ENCODE data around the gene HERPUD2. TPM values are rescaled to one million over a fixed set of nuclear protein-coding genes. Genes with fewer than 3 reads are reported as not detected.

Gene HERPUD2
- total RNA-seq, 1 donor, result 61.1 TPM

DNA sequence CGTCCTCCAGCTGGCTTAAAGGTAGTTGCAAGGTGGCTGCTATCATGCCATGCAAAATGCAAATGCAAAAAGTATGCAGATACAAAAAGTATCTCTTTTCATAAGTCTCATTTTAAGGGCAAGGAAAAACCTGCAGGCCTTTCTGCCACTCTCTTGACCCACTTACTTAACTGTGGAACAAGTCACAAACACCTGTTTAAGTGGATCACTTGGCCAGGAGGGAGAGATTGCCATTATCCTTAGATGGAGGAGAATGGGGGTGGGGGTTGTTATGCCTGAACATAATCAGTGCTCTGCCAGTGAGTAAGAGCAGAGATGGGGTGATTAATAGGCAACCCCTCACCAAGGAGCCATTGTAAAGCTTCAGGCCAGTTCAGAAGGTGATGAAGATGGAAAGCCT, 25.1 kb upstream of the HERPUD2 start:
- Histone ChIP-seq H3K4me3 (ENCODE audit: low read length) (no peak overlapping the region), H3K9me3 (ENCODE audit: low read depth, low read length) (no peaks in the 10 kb centered on the region), H3K27me3 (ENCODE audit: insufficient read depth, low read length) (no peaks in the 10 kb centered on the region), H3K4me1 (ENCODE audit: insufficient read depth, low read length) (peaks cover 13% of the 10 kb centered on the region)

DNA sequence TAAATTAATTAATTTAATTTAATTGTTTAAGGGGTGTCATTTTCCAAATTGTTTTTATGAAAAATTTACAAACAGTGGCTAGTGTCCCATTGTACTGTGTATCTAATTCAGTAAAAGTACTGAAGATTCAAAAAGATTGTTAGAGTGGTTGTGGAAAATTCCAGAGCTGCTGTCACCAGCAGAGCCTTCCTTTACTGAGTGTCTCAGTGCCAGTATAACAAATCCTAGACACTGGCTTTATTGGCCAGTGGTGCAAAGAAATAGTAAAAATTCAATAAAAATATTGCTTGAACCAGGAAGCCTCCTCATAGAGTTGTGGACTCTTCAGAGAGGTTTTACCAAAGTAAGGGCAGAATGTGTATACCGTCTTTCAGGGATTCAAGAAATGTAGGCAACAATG, 23.1 kb upstream of the HERPUD2 start:
- no peak overlapping the region for H3K4me3 ChIP-seq (ENCODE audit: low read length)
- H3K9me3 ChIP-seq (ENCODE audit: low read depth, low read length), result no peaks in the 10 kb centered on the region
- H3K27me3 ChIP-seq (ENCODE audit: insufficient read depth, low read length), result no peaks in the 10 kb centered on the region
- peaks cover 5% of the 10 kb centered on the region for H3K4me1 ChIP-seq (ENCODE audit: insufficient read depth, low read length)

DNA sequence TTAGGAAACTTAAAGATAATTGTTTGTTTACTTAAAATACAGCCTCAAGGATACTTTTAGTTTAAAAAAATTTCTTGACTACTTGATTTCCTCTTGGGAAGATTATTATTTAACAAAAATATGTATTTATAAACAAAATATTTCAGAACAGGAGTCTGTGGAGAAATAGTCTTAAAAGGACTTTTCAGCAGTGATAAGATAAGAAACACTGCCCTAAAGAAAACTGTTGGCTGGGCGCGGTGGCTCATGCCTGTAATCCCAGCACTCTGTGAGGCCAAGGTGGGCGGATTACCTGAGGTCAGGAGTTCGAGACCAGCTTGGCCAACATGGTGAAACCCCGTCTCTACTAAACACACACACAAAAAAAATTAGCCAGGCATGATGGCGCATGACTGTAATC, 22.6 kb upstream of the HERPUD2 start:
- peaks cover 2% of the 10 kb centered on the region for H3K4me1 ChIP-seq (ENCODE audit: insufficient read depth, low read length)
- H3K9me3 ChIP-seq (ENCODE audit: low read depth, low read length), result no peaks in the 10 kb centered on the region
- no peaks in the 10 kb centered on the region for H3K27me3 ChIP-seq (ENCODE audit: insufficient read depth, low read length)
- H3K4me3 ChIP-seq (ENCODE audit: low read length), result no peak overlapping the region

GRCh38 chr7:35717013-35717412, 22.1 kb upstream of the HERPUD2 start:
- H3K27me3 ChIP-seq (ENCODE audit: insufficient read depth, low read length), result no peaks in the 10 kb centered on the region
- no peaks in the 10 kb centered on the region for H3K9me3 ChIP-seq (ENCODE audit: low read depth, low read length)
- no peaks in the 10 kb centered on the region for H3K4me1 ChIP-seq (ENCODE audit: insufficient read depth, low read length)
- no peak overlapping the region for H3K4me3 ChIP-seq (ENCODE audit: low read length)

- Histone ChIP-seq H3K4me3 (ENCODE audit: low read length) (no peak overlapping the region), H3K4me1 (ENCODE audit: insufficient read depth, low read length) (no peaks in the 10 kb centered on the region), H3K9me3 (ENCODE audit: low read depth, low read length) (no peaks in the 10 kb centered on the region), H3K27me3 (ENCODE audit: insufficient read depth, low read length) (no peaks in the 10 kb centered on the region)
Observed at GRCh38 chr7:35716038-35716803, 21.3 kb upstream of the HERPUD2 start.

DNA sequence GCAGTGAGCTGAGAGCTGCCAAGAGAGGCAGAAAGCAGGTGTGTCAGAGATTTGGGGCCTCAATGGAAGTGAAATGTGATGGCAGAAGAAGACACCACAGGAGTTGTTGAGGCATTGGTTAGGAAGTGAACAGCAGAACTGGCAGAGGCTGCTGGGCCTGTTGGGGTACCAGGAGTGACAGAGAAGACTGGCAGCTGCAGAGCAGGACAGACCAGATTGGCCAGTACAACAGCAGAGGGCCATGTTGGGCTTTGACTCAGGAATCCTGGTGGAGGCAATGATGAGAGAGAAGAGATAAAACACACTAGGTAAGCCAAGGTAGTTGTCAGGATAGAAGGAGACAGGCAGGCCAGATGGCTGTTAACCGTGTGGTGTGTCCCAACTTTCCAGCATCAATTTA, 19.9 kb upstream of the HERPUD2 start:
- Histone ChIP-seq H3K9me3 (ENCODE audit: low read depth, low read length) (no peaks in the 10 kb centered on the region), H3K4me3 (ENCODE audit: low read length) (no peak overlapping the region), H3K4me1 (ENCODE audit: insufficient read depth, low read length) (peaks cover 4% of the 10 kb centered on the region), H3K27me3 (ENCODE audit: insufficient read depth, low read length) (no peaks in the 10 kb centered on the region)

DNA sequence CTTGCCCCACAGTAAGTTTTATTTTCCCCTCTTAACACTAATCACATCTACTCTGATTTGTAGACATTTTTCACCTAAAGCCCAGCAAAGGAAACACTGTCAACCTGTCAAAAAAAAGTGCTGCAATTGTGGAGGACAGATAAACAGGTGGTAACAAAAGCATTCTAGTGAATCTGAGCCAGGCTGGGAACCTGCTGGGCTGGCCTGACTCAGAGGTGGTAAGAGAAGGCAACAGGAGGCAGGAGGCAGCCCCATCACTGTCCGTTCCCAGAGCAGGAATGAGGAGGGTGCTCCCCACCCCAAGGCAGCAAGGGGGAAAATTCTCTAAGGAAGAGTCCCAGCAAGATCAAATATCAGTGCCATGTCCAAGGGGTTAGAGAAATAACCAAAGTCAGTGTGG, 19.5 kb upstream of the HERPUD2 start:
- no peaks in the 10 kb centered on the region for H3K9me3 ChIP-seq (ENCODE audit: low read depth, low read length)
- peaks cover 8% of the 10 kb centered on the region for H3K4me1 ChIP-seq (ENCODE audit: insufficient read depth, low read length)
- H3K4me3 ChIP-seq (ENCODE audit: low read length), result no peak overlapping the region
- no peaks in the 10 kb centered on the region for H3K27me3 ChIP-seq (ENCODE audit: insufficient read depth, low read length)

DNA sequence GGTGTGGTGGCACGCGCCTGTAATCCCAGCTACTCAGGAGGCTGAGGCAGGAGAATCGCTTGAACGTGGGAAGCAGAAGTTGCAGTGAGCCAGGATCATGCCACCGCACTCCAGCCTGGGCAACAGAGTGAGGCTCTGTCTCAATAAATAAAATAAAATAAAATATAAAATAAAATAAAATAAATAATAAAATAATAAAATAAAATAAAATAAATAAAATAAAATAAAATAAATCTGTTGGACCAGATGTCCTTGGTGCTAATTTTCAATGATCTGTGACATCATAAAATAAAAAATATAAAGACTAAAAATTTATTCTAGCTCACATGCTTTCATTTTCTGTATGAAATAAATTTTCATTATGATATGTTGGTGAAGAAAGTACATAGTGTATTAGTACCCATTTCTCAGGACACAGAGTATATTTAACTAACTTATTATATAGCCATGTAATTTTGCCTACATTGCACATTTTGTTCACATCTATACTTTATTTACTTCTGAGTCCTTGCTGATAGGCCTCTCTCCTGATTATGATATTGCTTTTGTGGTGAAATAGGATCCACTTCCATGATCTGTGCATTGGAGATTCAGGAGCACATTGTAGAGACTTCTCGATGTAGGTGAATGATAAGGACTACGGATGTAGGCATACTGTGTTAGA, 17.8 kb upstream of the HERPUD2 start:
- H3K27me3 ChIP-seq (ENCODE audit: insufficient read depth, low read length), result no peaks in the 10 kb centered on the region
- no peaks in the 10 kb centered on the region for H3K9me3 ChIP-seq (ENCODE audit: low read depth, low read length)
- peaks cover 9% of the 10 kb centered on the region for H3K4me1 ChIP-seq (ENCODE audit: insufficient read depth, low read length)
- no peak overlapping the region for H3K4me3 ChIP-seq (ENCODE audit: low read length)

- H3K4me3 ChIP-seq (ENCODE audit: low read length), result no peak overlapping the region
- H3K9me3 ChIP-seq (ENCODE audit: low read depth, low read length), result no peaks in the 10 kb centered on the region
- H3K4me1 ChIP-seq (ENCODE audit: insufficient read depth, low read length), result peaks cover 9% of the 10 kb centered on the region
- no peaks in the 10 kb centered on the region for H3K27me3 ChIP-seq (ENCODE audit: insufficient read depth, low read length)
Observed at GRCh38 chr7:35707422-35707821, 12.5 kb upstream of the HERPUD2 start.

DNA sequence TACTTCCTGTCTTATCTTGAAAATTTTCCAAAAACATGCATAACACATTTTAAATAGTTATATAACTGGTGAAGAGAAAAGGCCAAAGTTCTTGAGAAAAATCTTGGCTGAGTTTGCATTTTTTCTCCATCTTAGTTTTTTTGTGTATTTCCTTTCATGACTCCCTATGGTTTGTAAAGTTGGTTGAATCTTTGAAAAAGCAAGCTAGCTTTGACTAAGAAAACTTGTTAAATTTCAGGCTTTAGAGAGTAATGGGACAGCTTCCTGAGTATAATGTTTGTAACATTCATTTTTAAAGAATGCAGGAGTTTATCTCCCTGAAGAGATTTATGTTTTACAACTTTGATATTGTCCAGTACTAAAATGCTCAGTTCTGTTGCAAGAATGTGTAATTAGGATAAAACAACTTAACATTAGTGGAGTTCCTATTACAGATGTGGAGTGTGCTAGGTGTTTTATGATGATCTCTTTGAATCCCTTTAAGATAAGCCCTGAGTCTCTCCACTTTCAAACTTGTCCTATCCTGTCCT, 11.1 kb upstream of the HERPUD2 start:
- H3K4me1 ChIP-seq (ENCODE audit: insufficient read depth, low read length), result peaks cover 9% of the 10 kb centered on the region
- H3K4me3 ChIP-seq (ENCODE audit: low read length), result no peak overlapping the region
- H3K27me3 ChIP-seq (ENCODE audit: insufficient read depth, low read length), result no peaks in the 10 kb centered on the region
- H3K9me3 ChIP-seq (ENCODE audit: low read depth, low read length), result no peaks in the 10 kb centered on the region

- Histone ChIP-seq H3K4me1 (ENCODE audit: insufficient read depth, low read length) (no peaks in the 10 kb centered on the region), H3K27me3 (ENCODE audit: insufficient read depth, low read length) (no peaks in the 10 kb centered on the region), H3K9me3 (ENCODE audit: low read depth, low read length) (no peaks in the 10 kb centered on the region), H3K4me3 (ENCODE audit: low read length) (no peak overlapping the region)
Observed at GRCh38 chr7:35704261-35704660, 9.3 kb upstream of the HERPUD2 start.

DNA sequence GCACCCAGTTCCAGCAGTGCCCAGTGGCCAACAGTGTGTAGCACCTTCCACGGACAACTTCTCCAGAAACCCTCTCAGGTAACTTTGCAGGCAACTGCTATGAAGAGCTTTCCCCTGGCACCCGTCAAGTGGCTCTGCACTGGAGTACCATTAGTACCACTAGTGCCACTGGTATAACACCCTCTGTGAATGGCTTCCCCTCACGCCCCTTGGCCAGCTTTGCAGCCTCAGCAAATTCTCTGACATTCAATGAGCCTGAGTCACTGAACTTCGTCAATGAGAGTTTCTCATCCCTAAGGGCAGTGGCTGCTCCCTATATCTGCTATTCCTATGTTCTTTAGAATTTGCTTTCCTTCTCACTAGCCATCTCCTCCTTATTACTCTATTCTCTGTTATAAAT, 7.6 kb upstream of the HERPUD2 start:
- Histone ChIP-seq H3K4me1 (ENCODE audit: insufficient read depth, low read length) (peaks cover under 1% of the 10 kb centered on the region), H3K9me3 (ENCODE audit: low read depth, low read length) (no peaks in the 10 kb centered on the region), H3K27me3 (ENCODE audit: insufficient read depth, low read length) (no peaks in the 10 kb centered on the region), H3K4me3 (ENCODE audit: low read length) (no peak overlapping the region)

GRCh38 chr7:35701287-35701900, 6.5 kb upstream of the HERPUD2 start:
- Histone ChIP-seq H3K9me3 (ENCODE audit: low read depth, low read length) (no peaks in the 10 kb centered on the region), H3K4me1 (ENCODE audit: insufficient read depth, low read length) (peaks cover 11% of the 10 kb centered on the region), H3K4me3 (ENCODE audit: low read length) (no peak overlapping the region), H3K27me3 (ENCODE audit: insufficient read depth, low read length) (no peaks in the 10 kb centered on the region)

DNA sequence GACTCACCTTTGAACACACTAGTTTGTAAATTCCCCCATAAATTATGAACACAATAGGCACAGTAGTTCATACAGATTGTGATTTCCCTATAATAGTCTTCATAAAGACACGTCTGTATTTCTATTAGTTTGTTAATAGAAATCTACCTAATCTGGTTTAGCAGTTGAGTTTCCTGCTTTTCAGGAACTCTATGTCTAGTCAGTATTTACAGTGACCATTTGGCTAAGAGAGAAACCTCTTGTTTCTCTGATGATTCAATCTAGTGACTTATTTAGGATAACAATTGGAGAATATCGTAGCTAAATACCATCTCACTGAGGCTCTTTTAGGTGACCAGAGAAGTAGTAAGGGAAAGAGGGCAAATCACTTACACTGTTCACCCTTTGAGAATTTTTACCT, 5.9 kb upstream of the HERPUD2 start:
- H3K9me3 ChIP-seq (ENCODE audit: low read depth, low read length), result no peaks in the 10 kb centered on the region
- H3K27me3 ChIP-seq (ENCODE audit: insufficient read depth, low read length), result no peaks in the 10 kb centered on the region
- H3K4me3 ChIP-seq (ENCODE audit: low read length), result no peak overlapping the region
- H3K4me1 ChIP-seq (ENCODE audit: insufficient read depth, low read length), result peaks cover 16% of the 10 kb centered on the region

DNA sequence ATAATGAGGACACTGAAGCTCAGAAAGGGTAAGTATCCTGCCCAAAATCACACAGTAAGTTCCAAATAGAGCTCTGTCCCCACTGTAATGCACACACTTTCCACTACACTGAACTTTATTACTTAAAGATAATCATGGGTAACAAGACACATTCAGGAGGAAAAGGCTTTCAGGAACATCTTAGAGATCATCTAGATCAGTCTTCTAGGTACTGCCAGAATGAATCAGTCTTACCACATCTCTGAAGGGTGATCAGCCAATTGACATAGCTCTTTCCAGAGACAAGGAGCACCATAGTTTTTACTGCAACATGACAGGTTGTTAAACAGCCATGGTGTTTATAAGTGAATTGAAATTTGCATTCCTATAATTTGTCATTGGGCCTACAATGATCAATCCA, 5.4 kb upstream of the HERPUD2 start:
- Histone ChIP-seq H3K27me3 (ENCODE audit: insufficient read depth, low read length) (no peaks in the 10 kb centered on the region), H3K4me1 (ENCODE audit: insufficient read depth, low read length) (peaks cover 22% of the 10 kb centered on the region), H3K9me3 (ENCODE audit: low read depth, low read length) (no peaks in the 10 kb centered on the region), H3K4me3 (ENCODE audit: low read length) (no peak overlapping the region)
